ENCODE results near the gene MMP21. TPM values are rescaled to one million over a fixed set of nuclear protein-coding genes. Genes with fewer than 3 reads are reported as not detected.

The MMP21 gene
- total and polyA plus RNA-seq, 2 of the 13 experiments (the other 11 are each of a cell fraction or from before 2014, with no cell fraction given), result not detected

DNA sequence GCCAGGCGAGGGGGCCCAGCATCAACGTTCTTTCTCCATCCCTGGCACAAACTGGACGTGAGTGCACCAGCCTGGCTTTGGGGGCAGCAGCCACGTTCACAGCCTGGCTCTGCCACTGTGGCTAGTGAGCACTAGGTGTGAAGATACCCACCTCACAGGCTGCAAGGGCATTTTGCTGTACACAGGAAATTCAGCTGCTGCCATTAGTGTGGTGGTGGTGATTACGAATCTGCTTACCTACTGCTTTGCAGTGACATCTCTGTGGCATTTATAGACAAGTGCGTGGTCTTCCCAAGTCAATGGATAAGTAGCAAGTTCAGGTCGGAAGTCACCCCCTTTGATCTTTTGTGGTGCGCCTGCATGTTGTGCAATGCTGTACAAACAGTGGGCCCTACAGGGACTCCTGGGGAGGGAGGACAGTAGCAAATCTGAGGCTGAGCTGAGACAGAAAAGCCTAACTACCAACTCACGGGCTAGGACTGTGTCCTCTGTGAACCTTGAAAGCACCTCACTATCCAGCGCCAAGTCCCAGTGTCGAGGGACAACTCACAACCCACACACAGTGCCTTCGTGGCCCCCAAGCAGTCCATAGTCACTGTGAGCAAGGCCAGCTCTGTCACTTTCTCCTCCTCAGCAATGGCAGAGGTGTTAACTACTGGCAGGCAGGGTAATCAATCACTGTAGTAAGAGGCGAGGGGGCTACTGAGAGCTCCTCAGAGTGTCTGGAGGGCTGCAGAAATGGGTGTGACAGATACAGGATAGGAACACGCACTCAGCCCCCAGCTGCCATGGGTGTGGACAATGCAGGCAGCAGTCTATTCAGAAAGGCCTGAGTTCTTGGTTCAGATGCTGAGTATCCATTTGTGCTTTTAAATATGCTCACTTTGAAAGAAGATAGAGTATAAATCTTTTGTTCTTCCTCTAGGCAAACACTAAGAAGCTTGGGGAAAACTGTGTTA, 17.0 kb upstream of the MMP21 start (continued):
- TF ChIP-seq PBX2 (CRISPR knock-in tag; IDR thresholded peaks at IDR 0.05), result no peak
- TF ChIP-seq, protein P1, sequence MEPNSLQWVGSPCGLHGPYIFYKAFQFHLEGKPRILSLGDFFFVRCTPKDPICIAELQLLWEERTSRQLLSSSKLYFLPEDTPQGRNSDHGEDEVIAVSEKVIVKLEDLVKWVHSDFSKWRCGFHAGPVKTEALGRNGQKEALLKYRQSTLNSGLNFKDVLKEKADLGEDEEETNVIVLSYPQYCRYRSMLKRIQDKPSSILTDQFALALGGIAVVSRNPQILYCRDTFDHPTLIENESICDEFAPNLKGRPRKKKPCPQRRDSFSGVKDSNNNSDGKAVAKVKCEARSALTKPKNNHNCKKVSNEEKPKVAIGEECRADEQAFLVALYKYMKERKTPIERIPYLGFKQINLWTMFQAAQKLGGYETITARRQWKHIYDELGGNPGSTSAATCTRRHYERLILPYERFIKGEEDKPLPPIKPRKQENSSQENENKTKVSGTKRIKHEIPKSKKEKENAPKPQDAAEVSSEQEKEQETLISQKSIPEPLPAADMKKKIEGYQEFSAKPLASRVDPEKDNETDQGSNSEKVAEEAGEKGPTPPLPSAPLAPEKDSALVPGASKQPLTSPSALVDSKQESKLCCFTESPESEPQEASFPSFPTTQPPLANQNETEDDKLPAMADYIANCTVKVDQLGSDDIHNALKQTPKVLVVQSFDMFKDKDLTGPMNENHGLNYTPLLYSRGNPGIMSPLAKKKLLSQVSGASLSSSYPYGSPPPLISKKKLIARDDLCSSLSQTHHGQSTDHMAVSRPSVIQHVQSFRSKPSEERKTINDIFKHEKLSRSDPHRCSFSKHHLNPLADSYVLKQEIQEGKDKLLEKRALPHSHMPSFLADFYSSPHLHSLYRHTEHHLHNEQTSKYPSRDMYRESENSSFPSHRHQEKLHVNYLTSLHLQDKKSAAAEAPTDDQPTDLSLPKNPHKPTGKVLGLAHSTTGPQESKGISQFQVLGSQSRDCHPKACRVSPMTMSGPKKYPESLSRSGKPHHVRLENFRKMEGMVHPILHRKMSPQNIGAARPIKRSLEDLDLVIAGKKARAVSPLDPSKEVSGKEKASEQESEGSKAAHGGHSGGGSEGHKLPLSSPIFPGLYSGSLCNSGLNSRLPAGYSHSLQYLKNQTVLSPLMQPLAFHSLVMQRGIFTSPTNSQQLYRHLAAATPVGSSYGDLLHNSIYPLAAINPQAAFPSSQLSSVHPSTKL (CRISPR knock-in tag; IDR thresholded peaks at IDR 0.05), result peak; percentile 99
- TF ChIP-seq TRIM24 (CRISPR knock-in tag; IDR thresholded peaks at IDR 0.05), result peak; percentile 85
- TF ChIP-seq PHF20 (CRISPR knock-in tag; IDR thresholded peaks at IDR 0.05), result peak; percentile 28; the same call in 1 of the 2 replicates
- no peak for TF ChIP-seq ARNT (IDR thresholded peaks at IDR 0.05)
- TF ChIP-seq NKX3-1 (CRISPR knock-in tag; IDR thresholded peaks at IDR 0.05), result no peak
- TF ChIP-seq ZNF615 (CRISPR knock-in tag; IDR thresholded peaks at IDR 0.05; ENCODE audit: borderline replicate concordance), result 0 out of 2 replicates have a peak, but pooled peaks have one; percentile 19
- TF ChIP-seq ZNF788 (CRISPR knock-in tag; IDR thresholded peaks at IDR 0.05; ENCODE audit: borderline replicate concordance), result peak; percentile 95; the same call in 1 of the 2 replicates
- no peak for TF ChIP-seq CREBL2 (CRISPR knock-in tag; IDR thresholded peaks at IDR 0.05; ENCODE audit: borderline replicate concordance)
- TF ChIP-seq MXD1 (CRISPR knock-in tag; IDR thresholded peaks at IDR 0.05), result no peak; the same call in 1 of the 2 replicates
- peak; percentile 82; the same call in 1 of the 2 replicates for TF ChIP-seq HINFP (CRISPR knock-in tag; IDR thresholded peaks at IDR 0.05; ENCODE audit: low read depth)
- TF ChIP-seq FOXO4 (CRISPR knock-in tag; conservative IDR thresholded peaks at IDR 0.05), result no peak
- peak; percentile 36; the same call in 1 of the 2 replicates for TF ChIP-seq GTF3A (CRISPR knock-in tag; conservative IDR thresholded peaks at IDR 0.05)
- TF ChIP-seq ZBTB20 (CRISPR knock-in tag; IDR thresholded peaks at IDR 0.05; ENCODE audit: borderline replicate concordance, low read depth), result peak; percentile 81; the same call in 1 of the 2 replicates
- no peak for TF ChIP-seq PCBP2 (optimal IDR thresholded peaks at IDR 0.05; ENCODE audit: low read depth, low read length, poor library complexity, severe bottlenecking)
- peak; percentile 89 for TF ChIP-seq AKAP8 (CRISPR knock-in tag; IDR thresholded peaks at IDR 0.05)
